Stimulated activated naive CD8-positive, alpha-beta T cell treated with anti-CD3 and anti-CD28 coated beads, Interleukin-15, Interleukin-2, amounts not matched to agents 100 ng/mL and 50 ng/mL, for 24 hours (primary cell): ENCODE data around the gene YBX3.

Source experiments
- H3K27ac Mint-ChIP-seq: one replicate; pipeline ENCODE4 v1.8.0; 2021; ENCODE audit warnings: mild to moderate bottlenecking, mixed read lengths
- H3K27me3 Mint-ChIP-seq: one replicate; pipeline ENCODE4 v1.8.0; 2021; ENCODE audit warnings: mixed read lengths
- H3K36me3 Mint-ChIP-seq: one replicate; pipeline ENCODE4 v1.8.0; 2021; ENCODE audit warnings: low read depth, mixed read lengths
- H3K4me1 Mint-ChIP-seq: one replicate; pipeline ENCODE4 v1.8.0; 2021; ENCODE audit warnings: low read depth, mixed read lengths
- H3K4me3 Mint-ChIP-seq: one replicate; pipeline ENCODE4 v1.8.0; 2021; ENCODE audit warnings: mild to moderate bottlenecking, mixed read lengths
- H3K9me3 Mint-ChIP-seq: one replicate; pipeline ENCODE4 v1.8.0; 2021; ENCODE audit warnings: mixed read lengths

The YBX3 gene

GRCh38 chr12:10735428-10735827 is 12.3 kb upstream of the YBX3 start:
- Mint-ChIP-seq H3K27me3 (peaks cover 17% of the 10 kb centered on the region), H3K4me3 (no peak overlapping the region), H3K36me3 (no peaks in the 10 kb centered on the region), H3K27ac (no peak overlapping the region), H3K9me3 (no peaks in the 10 kb centered on the region), H3K4me1 (peaks cover 8% of the 10 kb centered on the region)

GRCh38 chr12:10732549-10732948 is 9.4 kb upstream of the YBX3 start:
- Mint-ChIP-seq H3K36me3 (no peaks in the 10 kb centered on the region), H3K27me3 (peaks cover 25% of the 10 kb centered on the region), H3K4me3 (no peak overlapping the region), H3K9me3 (no peaks in the 10 kb centered on the region), H3K27ac (no peak overlapping the region), H3K4me1 (peaks cover 8% of the 10 kb centered on the region)

GRCh38 chr12:10732066-10732465 is 8.9 kb upstream of the YBX3 start:
- Mint-ChIP-seq H3K27me3 (peaks cover 29% of the 10 kb centered on the region), H3K27ac (no peak overlapping the region), H3K9me3 (no peaks in the 10 kb centered on the region), H3K4me1 (peaks cover 8% of the 10 kb centered on the region), H3K36me3 (no peaks in the 10 kb centered on the region), H3K4me3 (no peak overlapping the region)

- H3K9me3 Mint-ChIP-seq: no peaks in the 10 kb centered on the region
These were observed 7.4 kb upstream of the YBX3 start for GRCh38 chr12:10730559-10730958.

GRCh38 chr12:10728091-10728490 is 5.0 kb upstream of the YBX3 start:
- no peaks in the 10 kb centered on the region for H3K9me3 Mint-ChIP-seq
- H3K36me3 Mint-ChIP-seq: no peaks in the 10 kb centered on the region
- H3K4me3 Mint-ChIP-seq: no peak overlapping the region
- peaks cover 6% of the 10 kb centered on the region for H3K4me1 Mint-ChIP-seq
- H3K27me3 Mint-ChIP-seq: peaks cover 47% of the 10 kb centered on the region
- no peak overlapping the region for H3K27ac Mint-ChIP-seq

More at GRCh38 chr12:10730559-10730958, 7.4 kb upstream of the YBX3 start:
- H3K27me3 Mint-ChIP-seq: peaks cover 38% of the 10 kb centered on the region
- no peak overlapping the region for H3K27ac Mint-ChIP-seq
- no peak overlapping the region for H3K4me3 Mint-ChIP-seq
- H3K36me3 Mint-ChIP-seq: no peaks in the 10 kb centered on the region
- H3K4me1 Mint-ChIP-seq: peaks cover 4% of the 10 kb centered on the region

GRCh38 chr12:10726945-10727344 is 3.8 kb upstream of the YBX3 start:
- Mint-ChIP-seq H3K36me3 (peaks cover 5% of the 10 kb centered on the region), H3K4me3 (no peak overlapping the region), H3K4me1 (peaks cover 12% of the 10 kb centered on the region), H3K9me3 (no peaks in the 10 kb centered on the region), H3K27me3 (peaks cover 42% of the 10 kb centered on the region), H3K27ac (no peak overlapping the region)

- no peak overlapping the region for H3K27ac Mint-ChIP-seq
- peaks cover 31% of the 10 kb centered on the region for H3K4me1 Mint-ChIP-seq
- H3K4me3 Mint-ChIP-seq: no peak overlapping the region
- H3K27me3 Mint-ChIP-seq: peaks cover 40% of the 10 kb centered on the region
- H3K9me3 Mint-ChIP-seq: no peaks in the 10 kb centered on the region
- H3K36me3 Mint-ChIP-seq: peaks cover 19% of the 10 kb centered on the region
These were observed 1.9 kb upstream of the YBX3 start for GRCh38 chr12:10725003-10725402.

GRCh38 chr12:10722502-10722904 is 620 bp downstream of the YBX3 start:
- peaks cover 51% of the 10 kb centered on the region for H3K4me1 Mint-ChIP-seq
- peaks cover 37% of the 10 kb centered on the region for H3K36me3 Mint-ChIP-seq
- peak overlapping the region; percentile 97 for H3K4me3 Mint-ChIP-seq
- peaks cover 32% of the 10 kb centered on the region for H3K27me3 Mint-ChIP-seq
- H3K27ac Mint-ChIP-seq: peak overlapping the region; percentile 98
- H3K9me3 Mint-ChIP-seq: no peaks in the 10 kb centered on the region

- peaks cover 27% of the 10 kb centered on the region for H3K27me3 Mint-ChIP-seq
- peak overlapping the region; percentile 97 for H3K4me3 Mint-ChIP-seq
- H3K27ac Mint-ChIP-seq: peak overlapping the region; percentile 98
- peaks cover 58% of the 10 kb centered on the region for H3K4me1 Mint-ChIP-seq
- peaks cover 43% of the 10 kb centered on the region for H3K36me3 Mint-ChIP-seq
- no peaks in the 10 kb centered on the region for H3K9me3 Mint-ChIP-seq
These were observed 1.2 kb downstream of the YBX3 start for GRCh38 chr12:10721651-10722501.

GRCh38 chr12:10720974-10721650 is 2.0 kb downstream of the YBX3 start:
- Mint-ChIP-seq H3K9me3 (no peaks in the 10 kb centered on the region), H3K27ac (peak overlapping the region; percentile 98), H3K36me3 (peaks cover 49% of the 10 kb centered on the region), H3K4me3 (peak overlapping the region; percentile 97), H3K4me1 (peaks cover 65% of the 10 kb centered on the region), H3K27me3 (peaks cover 23% of the 10 kb centered on the region)

GRCh38 chr12:10719482-10719881 is 3.6 kb downstream of the YBX3 start:
- no peak overlapping the region for H3K27ac Mint-ChIP-seq
- no peaks in the 10 kb centered on the region for H3K9me3 Mint-ChIP-seq
- peaks cover 75% of the 10 kb centered on the region for H3K4me1 Mint-ChIP-seq
- H3K36me3 Mint-ChIP-seq: peaks cover 59% of the 10 kb centered on the region
- H3K4me3 Mint-ChIP-seq: peak overlapping the region; percentile 24
- peaks cover 10% of the 10 kb centered on the region for H3K27me3 Mint-ChIP-seq

GRCh38 chr12:10718279-10718821 is 4.8 kb downstream of the YBX3 start:
- Mint-ChIP-seq H3K4me3 (no peak overlapping the region), H3K36me3 (peaks cover 69% of the 10 kb centered on the region), H3K27me3 (peaks cover 3% of the 10 kb centered on the region), H3K27ac (no peak overlapping the region), H3K4me1 (peaks cover 69% of the 10 kb centered on the region), H3K9me3 (no peaks in the 10 kb centered on the region)

GRCh38 chr12:10717410-10717809 is 5.7 kb downstream of the YBX3 start:
- H3K36me3 Mint-ChIP-seq: peaks cover 78% of the 10 kb centered on the region
- H3K4me1 Mint-ChIP-seq: peaks cover 68% of the 10 kb centered on the region
- peaks cover 3% of the 10 kb centered on the region for H3K27me3 Mint-ChIP-seq
- no peak overlapping the region for H3K4me3 Mint-ChIP-seq
- H3K27ac Mint-ChIP-seq: no peak overlapping the region
- no peaks in the 10 kb centered on the region for H3K9me3 Mint-ChIP-seq

GRCh38 chr12:10716704-10717315 is 6.3 kb downstream of the YBX3 start:
- no peaks in the 10 kb centered on the region for H3K9me3 Mint-ChIP-seq
- no peak overlapping the region for H3K27ac Mint-ChIP-seq
- H3K36me3 Mint-ChIP-seq: peaks cover 78% of the 10 kb centered on the region
- H3K27me3 Mint-ChIP-seq: peaks cover under 1% of the 10 kb centered on the region
- H3K4me1 Mint-ChIP-seq: peaks cover 62% of the 10 kb centered on the region
- H3K4me3 Mint-ChIP-seq: no peak overlapping the region

- Mint-ChIP-seq H3K27ac (no peak overlapping the region), H3K9me3 (no peaks in the 10 kb centered on the region), H3K27me3 (no peaks in the 10 kb centered on the region), H3K4me1 (peaks cover 57% of the 10 kb centered on the region), H3K36me3 (peaks cover 81% of the 10 kb centered on the region), H3K4me3 (no peak overlapping the region)
These were observed 6.8 kb downstream of the YBX3 start for GRCh38 chr12:10716277-10716676.
